DMS 273 treated with DMSO at 0.1 percent for 48 hours (cell line): ENCODE results near the gene ABHD8.
A peak's percentile ranks its signal among the peaks of the same experiment; 100 is the strongest.
"Not testable (repeated sequence)": the region's sequence is repeated elsewhere in the genome, so short reads cannot be mapped to it uniquely, and the experiment has no call there.

ENCODE experiments used
- DNase-seq: peaks from one replicate; lab custom pipeline; 2025; lab: John Stamatoyannopoulos, UW

The ABHD8 gene

GRCh38 chr19:17296976-17297375 is 6.2 kb downstream of the ABHD8 start:
- DNase-seq, result no peak

GRCh38 chr19:17296273-17296672 is 7.0 kb downstream of the ABHD8 start:
- DNase-seq, result no peak

GRCh38 chr19:17295551-17295950 is 7.7 kb downstream of the ABHD8 start:
- not testable (repeated sequence) for DNase-seq

DNA sequence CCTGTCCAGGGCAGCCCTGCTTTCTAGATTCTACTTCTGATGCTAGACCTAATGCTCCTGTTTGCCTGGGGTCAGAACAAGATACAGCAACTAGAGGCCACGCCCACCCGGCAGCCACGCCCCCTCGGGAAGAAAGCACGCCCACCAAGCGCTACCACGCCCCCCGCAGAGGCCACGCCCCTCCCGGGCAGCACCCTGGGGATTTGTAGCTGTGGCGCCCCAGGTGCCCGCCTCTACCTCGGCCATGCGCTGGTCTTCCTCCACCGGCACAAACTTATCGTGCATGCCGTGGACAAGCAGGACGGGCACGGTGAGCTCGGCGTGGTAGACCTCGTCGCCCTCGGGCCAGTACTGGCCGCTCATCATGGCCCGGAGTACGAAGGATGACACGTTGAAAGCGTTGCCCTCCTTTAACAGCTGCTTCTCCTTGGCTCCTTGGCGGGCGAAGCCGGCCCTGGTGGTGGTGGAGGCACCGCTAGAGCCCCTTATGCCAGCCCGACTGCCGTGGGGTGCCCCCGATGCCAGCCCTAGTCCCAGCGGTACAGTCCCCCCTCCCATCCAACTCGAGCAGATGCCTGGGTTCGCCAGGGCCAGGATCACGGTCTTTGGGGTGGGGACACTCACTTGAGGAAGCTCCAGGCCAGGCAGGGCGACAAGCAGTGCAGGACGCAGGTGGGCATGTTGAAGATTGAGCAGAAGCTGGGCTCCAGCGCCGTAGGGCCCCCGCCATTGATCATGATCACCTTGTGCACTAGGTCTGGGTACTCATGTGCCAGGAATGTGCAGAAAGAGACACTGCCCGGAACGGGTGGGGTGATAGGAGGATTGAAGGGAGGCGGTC is 9.0 kb downstream of the ABHD8 start:
- DNase-seq, result no peak

GRCh38 chr19:17293605-17294004 is 9.6 kb downstream of the ABHD8 start:
- DNase-seq, result no peak

DNA sequence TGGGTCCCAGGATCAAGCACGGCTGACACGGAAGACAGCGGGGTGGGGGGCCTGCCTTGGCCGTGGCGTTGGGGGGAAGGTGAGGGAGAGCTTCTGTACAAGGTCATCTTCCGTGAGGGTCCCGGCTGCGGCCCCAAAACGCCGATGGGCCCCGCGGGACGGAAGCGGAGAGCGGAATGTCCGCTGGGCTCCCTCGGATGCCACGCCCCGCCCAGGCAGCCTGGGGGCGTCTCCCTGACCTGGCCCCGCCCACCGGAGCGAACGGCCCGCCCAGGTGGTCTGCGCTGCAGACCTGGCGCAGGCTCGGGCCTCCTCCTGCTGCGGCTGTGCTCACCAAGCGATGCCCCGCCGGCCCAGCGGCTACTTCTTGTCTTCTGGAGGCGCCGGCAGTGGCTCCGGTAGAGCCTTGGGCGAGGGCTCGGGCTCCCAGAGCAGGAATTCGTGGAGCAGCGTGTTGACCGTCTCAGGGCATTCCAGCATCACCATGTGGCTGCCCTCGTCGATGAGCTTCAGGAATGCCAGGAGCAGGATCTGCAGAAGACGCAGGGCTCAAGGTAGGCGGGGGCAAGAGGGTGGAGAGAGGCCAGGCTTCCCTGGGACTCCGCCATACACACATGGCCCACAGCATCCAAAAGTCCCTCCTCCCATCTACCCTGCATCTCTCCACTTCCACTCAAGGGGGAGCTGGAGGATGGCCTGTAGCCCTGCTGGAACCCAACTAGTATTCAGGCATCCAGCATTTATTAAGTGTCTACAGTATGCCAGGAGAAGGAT is 10.7 kb downstream of the ABHD8 start:
- DNase-seq, result peak; percentile 16

DNA sequence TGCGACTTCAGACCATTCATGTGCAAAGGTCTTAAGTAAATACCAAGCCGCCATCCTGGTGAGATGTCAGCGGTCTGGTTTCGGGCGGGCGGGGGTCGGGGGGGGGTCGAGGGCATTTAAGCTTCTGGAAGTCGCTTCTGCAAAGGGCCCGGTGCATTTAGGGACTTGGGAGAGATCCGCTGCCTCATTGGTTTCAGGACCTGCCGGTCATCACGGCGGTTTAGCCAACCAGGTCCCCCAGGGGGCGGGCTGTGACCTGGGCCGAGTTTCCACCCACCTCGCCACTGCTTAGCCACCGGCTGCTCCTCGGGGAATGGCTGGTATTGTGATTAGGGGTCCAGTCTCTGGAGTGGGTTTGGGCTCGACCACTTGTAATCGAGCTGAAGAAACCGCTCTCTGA is 13.7 kb downstream of the ABHD8 start:
- DNase-seq, result no peak

- no peak for DNase-seq
These were observed 16.5 kb downstream of the ABHD8 start for GRCh38 chr19:17286752-17287151.

GRCh38 chr19:17286263-17286662 is 17.0 kb downstream of the ABHD8 start:
- DNase-seq, result no peak

GRCh38 chr19:17285415-17286135 is 17.6 kb downstream of the ABHD8 start:
- no peak for DNase-seq

DNA sequence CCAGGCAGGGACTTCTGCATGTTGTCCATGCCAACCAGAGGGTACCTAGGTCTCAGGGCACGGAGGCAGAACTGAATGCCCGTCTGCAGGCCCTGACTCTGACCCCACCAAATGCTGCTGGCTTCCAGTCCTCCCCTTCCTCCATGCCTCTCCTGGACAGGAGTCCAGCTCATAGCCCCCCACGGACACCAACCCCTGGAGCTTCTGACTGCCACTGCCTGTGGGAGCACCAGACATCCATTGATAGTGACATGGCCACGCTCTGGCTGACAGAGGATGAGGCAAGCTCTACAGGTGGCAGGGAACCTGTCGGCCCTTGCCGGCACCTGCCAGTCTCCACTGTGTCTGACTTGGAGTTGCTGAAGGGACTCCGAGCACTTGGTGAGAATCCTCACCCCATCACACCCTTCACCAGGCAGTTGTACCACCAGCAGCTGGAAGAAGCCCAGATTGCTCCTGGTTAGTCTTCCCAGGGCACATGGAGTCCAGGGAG is 19.7 kb downstream of the ABHD8 start:
- DNase-seq, result no peak

GRCh38 chr19:17282488-17283125 is 20.6 kb downstream of the ABHD8 start:
- peak; percentile 72 for DNase-seq

DNA sequence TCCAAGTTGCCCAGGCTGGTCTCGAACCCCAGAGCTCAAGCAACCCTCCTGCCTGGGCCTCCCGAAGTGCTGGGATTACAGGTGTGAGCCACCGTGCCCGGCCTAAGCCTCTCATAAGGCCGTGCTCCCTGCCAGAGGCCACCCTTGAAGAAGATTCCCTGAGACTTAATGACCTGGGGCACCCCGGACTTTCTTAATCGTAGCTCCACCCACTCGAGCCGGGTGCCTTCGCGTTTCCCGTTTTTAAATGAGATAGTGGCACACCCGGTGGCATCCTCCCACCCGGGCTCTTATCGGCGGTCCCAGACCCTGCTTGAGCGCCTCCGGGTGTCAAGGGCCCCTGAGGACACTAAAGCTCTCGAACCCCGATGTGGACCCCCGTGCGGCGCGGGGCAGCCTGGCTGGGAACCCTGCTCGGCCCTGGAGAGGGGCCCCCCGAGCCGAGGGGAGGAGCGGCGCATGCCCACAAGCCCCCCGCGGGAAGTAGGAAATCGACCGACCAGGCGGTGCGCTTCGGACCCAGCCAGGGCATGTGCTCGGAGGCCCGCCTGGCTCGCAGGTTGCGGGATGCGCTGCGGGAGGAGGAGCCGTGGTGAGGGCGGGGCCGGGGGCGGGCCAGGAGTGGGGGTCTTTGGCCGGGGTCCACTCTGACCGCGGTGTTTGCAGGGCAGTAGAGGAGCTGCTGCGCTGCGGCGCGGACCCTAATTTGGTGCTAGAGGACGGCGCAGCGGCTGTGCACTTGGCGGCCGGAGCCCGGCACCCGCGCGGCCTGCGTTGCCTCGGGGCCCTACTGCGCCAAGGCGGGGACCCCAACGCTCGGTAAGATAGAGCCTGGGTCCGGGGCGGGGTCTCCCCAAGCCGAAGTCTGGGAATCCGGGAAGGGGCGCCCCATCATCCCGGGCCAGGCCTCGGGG is 21.6 kb downstream of the ABHD8 start, which contains the start of gene ANKLE1:
Gene ANKLE1, plus strand, starts transcription at position 511 of the 914 bp plus-strand sequence. Its CDS starts 20 bp downstream, at position 531.
- DNase-seq, result no peak

DNA sequence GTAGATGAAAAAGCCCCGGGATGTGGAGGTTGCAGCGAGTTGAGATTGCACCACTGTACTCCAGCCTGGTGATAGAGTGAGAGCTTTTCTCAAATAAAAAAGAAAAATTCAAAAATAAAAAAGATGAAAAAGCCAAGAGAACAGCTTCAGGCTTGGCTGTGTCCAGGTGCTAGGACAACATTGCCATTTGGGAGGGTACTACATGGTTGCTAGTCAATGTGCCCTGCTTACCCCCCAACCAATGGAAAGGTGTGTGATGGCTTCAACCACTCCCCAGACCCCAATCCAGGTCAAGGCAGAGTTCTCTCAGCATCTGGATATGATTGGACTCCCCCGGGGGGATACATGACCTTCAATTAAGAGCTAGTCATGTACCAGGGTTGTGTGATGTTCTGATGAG is 23.8 kb downstream of the ABHD8 start:
- DNase-seq, result no peak

DNA sequence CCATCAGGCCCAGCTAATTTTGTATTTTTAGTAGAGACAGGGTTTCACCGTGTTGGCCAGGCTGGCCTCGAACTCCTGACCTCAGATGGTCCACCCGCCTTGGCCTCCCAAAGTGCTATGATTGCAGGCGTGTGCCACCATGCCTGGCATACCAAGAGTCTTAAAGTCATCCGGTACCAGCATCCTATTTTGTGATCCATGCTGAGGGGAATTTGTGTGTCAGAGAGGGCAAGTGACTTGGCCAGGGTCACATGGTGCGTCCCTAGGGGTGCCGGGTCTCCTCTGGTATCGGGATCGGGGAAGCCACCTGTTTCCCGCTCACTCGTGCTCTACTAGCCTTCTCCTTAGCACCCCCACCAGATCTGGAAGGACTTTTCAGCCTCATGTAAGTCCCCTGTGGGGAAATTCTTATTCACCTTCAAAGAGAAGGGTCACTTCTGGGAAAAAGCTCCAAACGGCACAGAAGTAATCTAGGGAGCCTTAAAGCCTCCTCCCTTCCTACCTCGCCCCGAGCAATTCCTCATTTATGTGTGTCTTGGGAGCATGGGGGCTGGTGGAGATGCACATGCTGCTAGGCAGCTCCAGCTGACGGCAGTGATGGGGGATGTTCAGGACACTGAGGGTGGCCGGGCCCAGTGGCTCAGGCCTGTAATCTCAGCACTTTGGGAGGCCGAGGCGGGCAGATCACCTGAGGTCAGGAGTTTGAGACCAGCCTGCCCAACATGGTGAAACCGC is 27.6 kb downstream of the ABHD8 start:
- DNase-seq, result no peak

DNA sequence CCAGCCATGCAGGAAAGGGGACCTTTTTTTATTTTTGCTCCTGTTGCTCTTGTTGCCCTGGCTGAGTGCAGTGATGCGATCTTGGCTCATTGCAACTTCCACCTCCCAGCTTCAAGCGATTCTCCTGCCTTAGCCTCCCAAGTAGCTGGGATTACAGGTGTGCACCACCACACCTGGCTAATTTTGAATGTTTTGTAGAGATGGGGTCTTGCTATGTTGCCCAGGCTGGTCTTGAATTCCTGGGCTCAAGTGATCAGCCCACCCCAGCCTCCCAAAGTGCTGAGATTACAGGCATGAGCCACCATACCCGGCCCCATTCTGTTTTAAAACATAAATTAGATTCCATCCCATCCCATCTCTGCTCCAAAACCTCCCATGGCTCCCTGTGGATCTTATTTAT is 28.3 kb downstream of the ABHD8 start:
- not testable (repeated sequence) for DNase-seq

GRCh38 chr19:17268754-17269153 is 34.5 kb downstream of the ABHD8 start:
- no peak for DNase-seq

- DNase-seq, result peak; percentile 99
These were observed 36.0 kb downstream of the ABHD8 start, which contains the start of gene BABAM1 for GRCh38 chr19:17266975-17267788. BABAM1 (plus strand) TSS chr19:17267443; CDS start chr19:17268807, 1,364 bp downstream.

DNA sequence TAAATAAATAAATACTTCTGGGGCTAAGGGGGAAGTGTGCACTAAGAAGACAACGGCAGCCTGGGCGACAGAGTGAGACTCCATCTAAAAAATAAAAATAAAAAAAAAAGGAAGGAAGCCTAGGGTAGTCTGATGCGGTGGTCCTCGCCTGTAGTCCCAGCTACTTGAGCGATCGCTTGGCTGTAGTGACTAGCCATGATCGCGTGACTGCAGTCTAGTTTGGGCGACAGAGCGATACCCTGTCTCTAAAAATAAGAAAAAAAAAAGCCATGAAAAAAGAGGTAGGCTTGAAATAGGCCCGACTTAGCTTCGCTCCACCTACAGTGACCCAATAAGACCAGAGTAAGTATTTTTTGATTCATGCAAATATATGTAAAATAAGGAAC is 36.6 kb downstream of the ABHD8 start:
- no peak for DNase-seq
